H1 (cell line): ENCODE data around the gene ABHD18. TPM values are rescaled to one million over a fixed set of nuclear protein-coding genes. Genes with fewer than 3 reads are reported as not detected.
"Not testable (repeated sequence)": the region's sequence is repeated elsewhere in the genome, so short reads cannot be mapped to it uniquely, and the experiment has no call there.

Experiments
- CTCF ChIA-PET: fragments of 300-600 bp; sonication (Branson Sonifier 250); formaldehyde crosslinking; loops from one replicate; lab custom pipeline; 2021; ENCODE audit not compliant: partially characterized antibody; lab: Charles Lee
- POLR2A ChIA-PET: fragments of 300-600 bp; sonication (Branson Sonifier 250); formaldehyde crosslinking; loops from one replicate; lab custom pipeline; 2021; ENCODE audit warnings: inconsistent platforms; ENCODE audit not compliant: partially characterized antibody; lab: Charles Lee
- DNase-seq, 2 experiments: peaks; one replicate each; pipeline versions ENCODE4 v3.0.0 to v3.0.0-alpha.2; 2010 to 2022; ENCODE audit warnings: low spot score in 2 of 2, low read depth in 1 of 2, mixed read lengths in 1 of 2
- FAIRE-seq: peaks from 2 replicates; lab custom pipeline; 2011; peaks lifted over from hg19 to GRCh38; lab: Jason Lieb, UNC
- H2AFZ ChIP-seq: 2 replicates; pipeline ENCODE4 v1.8.1; 2012; ENCODE audit warnings: low read length, inconsistent platforms
- H2AK5ac ChIP-seq: 2 replicates; pipeline ENCODE4 v1.6.1; 2013; ENCODE audit warnings: low read depth, low read length
- H2BK120ac ChIP-seq: replicated peaks from 2 replicates; pipeline ENCODE3; 2013; ENCODE audit warnings: low read depth, low read length, inconsistent platforms
- H2BK12ac ChIP-seq: 2 replicates; pipeline ENCODE4 v1.6.1; 2013; ENCODE audit warnings: low read depth, low read length
- H2BK15ac ChIP-seq: 2 replicates; pipeline ENCODE4 v1.6.1; 2013; ENCODE audit warnings: low read length
- H2BK20ac ChIP-seq: 2 replicates; pipeline ENCODE4 v1.6.1; 2013; ENCODE audit warnings: low read length
- H2BK5ac ChIP-seq: 2 replicates; pipeline ENCODE4 v1.6.1; 2013; ENCODE audit warnings: low read depth, low read length
- H3K14ac ChIP-seq: 2 replicates; pipeline ENCODE4 v1.6.1; 2013; ENCODE audit warnings: inconsistent platforms; ENCODE audit not compliant: insufficient read length
- H3K18ac ChIP-seq: 2 replicates; pipeline ENCODE4 v1.6.1; 2013; ENCODE audit warnings: low read length; ENCODE audit errors: extremely low read depth
- H3K23ac ChIP-seq: 2 replicates; pipeline ENCODE4 v1.6.1; 2013; ENCODE audit warnings: inconsistent platforms; ENCODE audit not compliant: insufficient read length
- H3K23me2 ChIP-seq: 2 replicates; pipeline ENCODE4 v1.6.1; 2013; ENCODE audit warnings: low read depth, low read length
- H3K27ac ChIP-seq: 2 replicates; pipeline ENCODE4 v1.6.1; 2011; ENCODE audit warnings: low read depth, low read length, inconsistent platforms
- H3K27me3 ChIP-seq, 4 experiments: replicated peaks in 1 of 4; 1 replicate in 1 of 4; 2 replicates in 3 of 4; pipeline versions ENCODE4 v1.6.1 to v1.8.1; 2011 to 2013; ENCODE audit warnings: low read length in 3 of 4, mild to moderate bottlenecking in 3 of 4, inconsistent platforms in 2 of 4, mixed read lengths in 2 of 4, moderate library complexity in 1 of 4; ENCODE audit not compliant: control insufficient read depth in 3 of 4, insufficient read depth in 3 of 4; ENCODE audit errors: extremely low read depth in 1 of 4
- H3K36me3 ChIP-seq, 4 experiments: 2 replicates each; pipeline versions ENCODE4 v1.6.1 to v1.8.1; 2011 to 2013; ENCODE audit warnings: mild to moderate bottlenecking in 4 of 4, low read length in 3 of 4, moderate library complexity in 2 of 4, control low read depth in 1 of 4, inconsistent platforms in 1 of 4; ENCODE audit not compliant: insufficient read depth in 4 of 4, control insufficient read depth in 2 of 4
- H3K4ac ChIP-seq: replicated peaks from 2 replicates; pipeline ENCODE3; 2013; ENCODE audit warnings: low read length, low read depth, mixed read lengths, inconsistent platforms; ENCODE audit not compliant: insufficient read length
- H3K4me1 ChIP-seq, 4 experiments: replicated peaks in 1 of 4; 1 replicate in 1 of 4; 2 replicates in 3 of 4; pipeline versions ENCODE4 v1.6.1 to v1.8.1; 2011 to 2013; ENCODE audit warnings: low read length in 3 of 4, inconsistent platforms in 2 of 4, mixed read lengths in 1 of 4; ENCODE audit not compliant: insufficient read depth in 4 of 4, control insufficient read depth in 3 of 4
- H3K4me2 ChIP-seq, 2 experiments: 2 replicates each; pipeline versions ENCODE4 v1.6.1 to v1.8.1; 2011 to 2013; ENCODE audit warnings: low read depth in 2 of 2, low read length in 2 of 2, control low read depth in 1 of 2, inconsistent platforms in 1 of 2, mild to moderate bottlenecking in 1 of 2; ENCODE audit not compliant: insufficient read depth in 1 of 2
- H3K4me3 ChIP-seq, 4 experiments: fragments of 200-600, 300-600 bp in 1 of 4; sonication (generic), shearing (Covaris generic), sonication (Bioruptor Twin) in 1 of 4; 2 replicates each; pipeline versions ENCODE4 v1.5.1 to v1.8.1; 2011 to 2016; ENCODE audit warnings: low read length in 4 of 4, low read depth in 3 of 4, control low read depth in 2 of 4, inconsistent platforms in 2 of 4, mild to moderate bottlenecking in 2 of 4, mixed read lengths in 1 of 4, moderate library complexity in 1 of 4; ENCODE audit not compliant: insufficient read depth in 2 of 4; ENCODE audit errors: extremely low read depth in 1 of 4
- H3K56ac ChIP-seq: replicated peaks from 2 replicates; pipeline ENCODE3; 2013; ENCODE audit warnings: low read depth, mild to moderate bottlenecking, mixed read lengths, low read length, inconsistent platforms; ENCODE audit not compliant: insufficient read length
- H3K79me1 ChIP-seq: 2 replicates; pipeline ENCODE4 v1.6.1; 2013; ENCODE audit warnings: low read depth, low read length, control low read depth
- H3K79me2 ChIP-seq, 2 experiments: 2 replicates each; pipeline versions ENCODE4 v1.6.1 to v1.8.1; 2012 to 2013; ENCODE audit warnings: low read length in 2 of 2, mild to moderate bottlenecking in 2 of 2, inconsistent platforms in 1 of 2; ENCODE audit not compliant: insufficient read depth in 2 of 2, control insufficient read depth in 1 of 2
- H3K9ac ChIP-seq, 4 experiments: replicated peaks in 1 of 4; 1 replicate in 1 of 4; 2 replicates in 3 of 4; pipeline versions ENCODE4 v1.6.1 to v1.8.1; 2011 to 2013; ENCODE audit warnings: low read depth in 3 of 4, low read length in 3 of 4, control low read depth in 2 of 4, mild to moderate bottlenecking in 2 of 4, moderate library complexity in 2 of 4, inconsistent platforms in 1 of 4; ENCODE audit errors: extremely low read depth in 1 of 4
- H3K9me3 ChIP-seq, 2 experiments: 2 replicates each; pipeline versions ENCODE4 v1.6.1 to v1.8.1; 2012 to 2013; ENCODE audit warnings: mild to moderate bottlenecking in 2 of 2, moderate library complexity in 2 of 2, control low read depth in 1 of 2, inconsistent platforms in 1 of 2, low read depth in 1 of 2, low read length in 1 of 2, mixed read lengths in 1 of 2; ENCODE audit not compliant: insufficient read depth in 2 of 2
- H4K20me1 ChIP-seq, 2 experiments: replicated peaks in 1 of 2; 2 replicates each; pipeline versions ENCODE3 to v1.8.1; 2011 to 2013; ENCODE audit warnings: inconsistent platforms in 2 of 2, low read length in 2 of 2, mild to moderate bottlenecking in 1 of 2; ENCODE audit not compliant: insufficient read depth in 2 of 2, control insufficient read depth in 1 of 2
- H4K5ac ChIP-seq: 2 replicates; pipeline ENCODE4 v1.6.1; 2013; ENCODE audit warnings: low read length, low read depth, mixed read lengths, inconsistent platforms; ENCODE audit not compliant: insufficient read length
- H4K8ac ChIP-seq: 2 replicates; pipeline ENCODE4 v1.8.0; 2013; ENCODE audit warnings: mild to moderate bottlenecking, moderate library complexity, low read length, inconsistent platforms; ENCODE audit not compliant: insufficient read depth; ENCODE audit errors: extremely low read depth
- H4K91ac ChIP-seq: replicated peaks from 2 replicates; pipeline ENCODE3; 2013; ENCODE audit warnings: low read length, mixed read lengths, inconsistent platforms; ENCODE audit not compliant: insufficient read length
- KDM1A ChIP-seq: fragments of 200-600, 300-600 bp; sonication (generic); IDR thresholded peaks from 2 replicates; pipeline ENCODE4 v1.7.1; 2016; ENCODE audit warnings: mild to moderate bottlenecking, low read length, borderline replicate concordance
- WGBS, 2 experiments: shearing (Covaris generic) in 1 of 2; methylation state at CpG; one replicate each; pipeline versions ENCODE4 v1.1.6 to v1.1.7; 2013 to 2015; ENCODE audit warnings: low lambda C conversion rate in 2 of 2, mixed read lengths in 2 of 2, inconsistent platforms in 1 of 2, low coverage in 1 of 2, missing lambda C conversion rate in 1 of 2; ENCODE audit not compliant: insufficient replicate concordance in 2 of 2, insufficient coverage in 1 of 2, insufficient read length in 1 of 2; ENCODE audit errors: extremely low coverage in 1 of 2, missing lambda C conversion rate in 1 of 2; 5-methylcytosine and 5-hydroxymethylcytosine counted together
- polyA plus RNA-seq, 7 experiments: library from polyadenylated mRNA; depleted of rRNA in 3 of 7; stranded (reverse) in 5 of 7; unstranded in 2 of 7; fragments of >200 nt in 5 of 7; fragments of 200-250 nt in 2 of 7; gene quantifications; 1 replicate in 5 of 7; 2 replicates in 1 of 7; 4 replicates in 1 of 7; pipeline versions ENCODE4 v1.2.1 to v1.2.3, GENCODE V29; 2011 to 2013; ENCODE audit warnings: missing spikeins in 2 of 7, mixed read lengths in 2 of 7
- total RNA-seq: library from RNA; stranded (reverse); fragmentation: NEBNext Ultra II Directional; extraction: Animal tissue kit (Norgen Biotek cat#: 25700); gene quantifications from 2 replicates; pipeline ENCODE4 v1.2.1, GENCODE V29; 2021

Gene ABHD18
- total and polyA plus RNA-seq, 2 of the 8 experiments (the other 6 are each of a cell fraction or from before 2014, with no cell fraction given) = 2.7 to 17.0 TPM

DNA sequence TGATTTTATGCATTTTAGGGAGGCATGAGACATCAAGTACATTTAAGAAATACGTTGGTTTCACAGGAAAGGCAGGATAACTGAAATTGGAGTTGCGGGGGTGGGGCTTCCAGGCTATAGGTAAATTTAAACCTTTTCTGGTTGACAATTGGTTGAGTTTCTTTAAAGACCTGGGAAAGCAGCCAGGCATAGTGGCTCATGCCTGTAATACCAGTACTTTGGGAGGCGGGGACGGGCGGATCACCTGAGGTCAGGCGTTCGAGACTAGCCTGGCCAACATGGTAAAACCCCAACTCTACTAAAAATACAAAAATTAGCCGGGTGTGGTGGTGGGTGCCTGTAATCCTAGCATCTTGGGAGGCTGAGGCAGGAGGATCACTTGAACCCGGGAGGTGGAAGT, 89.7 kb downstream of the ABHD18 start:
- H2BK20ac ChIP-seq = 0 out of 2 replicates have a peak overlapping the region, but pooled peaks have one; percentile 87
- H3K14ac ChIP-seq, H3K9ac ChIP-seq, H3K79me1 ChIP-seq, FAIRE-seq, H3K27me3 ChIP-seq, H4K5ac ChIP-seq, H3K4ac ChIP-seq, H3K36me3 ChIP-seq, H2BK12ac ChIP-seq, H3K79me2 ChIP-seq, H2AFZ ChIP-seq, H3K23ac ChIP-seq, H4K20me1 ChIP-seq, H3K9me3 ChIP-seq, H2BK15ac ChIP-seq, H3K23me2 ChIP-seq, H4K91ac ChIP-seq, H4K8ac ChIP-seq: not testable (repeated sequence)
- peak in 1 of 2 experiments; percentile 66 for DNase-seq
- peak overlapping the region; percentile 29 for H2BK5ac ChIP-seq
- ChIA-PET POLR2A (interaction anchor here (0.9 to 2.7 kb wide), 2 partner anchors 10 to 90 kb away, joined by 4 to 9 read pairs; partner anchors contain the start of genes ABHD18 and MFSD8), CTCF (interaction anchor here (0.6 kb wide), 1 partner anchor 26 kb away, joined by 3 read pairs; no protein-coding TSS in a partner anchor)
- peak overlapping the region in 1 of 4 experiments; percentile 32; a peak in 1 of 8 replicates for H3K4me3 ChIP-seq
- peak overlapping the region; percentile 95 for H3K18ac ChIP-seq
- peak overlapping the region; percentile 97; the same call in 1 of the 2 replicates for H2AK5ac ChIP-seq
- peak overlapping the region; percentile 28 to 68; a peak in 3 of 4 replicates for H3K4me2 ChIP-seq
- WGBS, 2 experiments = 72% methylated on average over 9 of the region's 9 CpGs; no CpG with 5 or more reads in 1 of the 2 experiments
- H3K27ac ChIP-seq = peak overlapping the region; percentile 37
- H2BK120ac ChIP-seq = peak overlapping the region; percentile 64
- TF ChIP-seq KDM1A = peak; percentile 74; the same call in 1 of the 2 replicates
- TF ChIP-seq, all 59 proteins: peak for 1; not testable (repeated sequence) for 58
- not testable (repeated sequence) for H3K4me1 ChIP-seq, H3K56ac ChIP-seq
